DND-41 (cell line): ENCODE results near the gene PSMC6.

Experiments
- ATAC-seq: fragments of 200-7000 bp; cut with Tn5 transposase; 3 replicates; pipeline ENCODE4 v1.9.1; 2021; ENCODE audit warnings: low read depth; ENCODE audit not compliant: insufficient read depth
- DNase-seq: peaks from one replicate; pipeline ENCODE4 v3.0.0-alpha.2; 2020
- H2AFZ ChIP-seq: 2 replicates; pipeline ENCODE4 v1.6.0; 2012; ENCODE audit warnings: low read depth, low read length
- H3K27ac ChIP-seq: 2 replicates; pipeline ENCODE4 v1.5.1; 2012; ENCODE audit warnings: low read length, inconsistent platforms
- H3K27me3 ChIP-seq: fragments of 200-600 bp; sonication (generic); 2 replicates; pipeline ENCODE4 v1.6.0; 2012; ENCODE audit warnings: low read length, mild to moderate bottlenecking, inconsistent platforms; ENCODE audit not compliant: insufficient read depth, poor library complexity
- H3K36me3 ChIP-seq: 2 replicates; pipeline ENCODE4 v1.5.1; 2012; ENCODE audit warnings: low read length, inconsistent platforms; ENCODE audit not compliant: insufficient read depth
- H3K4me1 ChIP-seq: 2 replicates; pipeline ENCODE4 v1.5.1; 2012; ENCODE audit warnings: mild to moderate bottlenecking, low read length; ENCODE audit not compliant: insufficient read depth
- H3K4me2 ChIP-seq: 2 replicates; pipeline ENCODE4 v1.6.0; 2012; ENCODE audit warnings: mild to moderate bottlenecking, moderate library complexity, low read length, inconsistent platforms; ENCODE audit not compliant: insufficient read depth
- H3K4me3 ChIP-seq, 2 experiments: fragments of 200-600 bp in 1 of 2; shearing (Covaris generic) in 1 of 2; 2 replicates each; pipeline ENCODE4 v1.5.1; 2012 to 2016; ENCODE audit warnings: inconsistent platforms in 2 of 2, low read length in 2 of 2, mild to moderate bottlenecking in 2 of 2, low read depth in 1 of 2, moderate library complexity in 1 of 2
- H3K79me2 ChIP-seq: 2 replicates; pipeline ENCODE4 v1.6.0; 2012; ENCODE audit warnings: low read length, inconsistent platforms; ENCODE audit not compliant: insufficient read depth
- H3K9ac ChIP-seq: 2 replicates; pipeline ENCODE4 v1.6.0; 2012; ENCODE audit warnings: low read depth, mild to moderate bottlenecking, inconsistent platforms, low read length, moderate library complexity
- H3K9me3 ChIP-seq: 2 replicates; pipeline ENCODE4 v1.5.1; 2012; ENCODE audit warnings: low read length, moderate library complexity, mild to moderate bottlenecking, inconsistent platforms; ENCODE audit not compliant: insufficient read depth, severe bottlenecking
- H4K20me1 ChIP-seq: 2 replicates; pipeline ENCODE4 v1.6.0; 2012; ENCODE audit warnings: low read length; ENCODE audit not compliant: insufficient read depth
- EZH2 ChIP-seq: IDR thresholded peaks from 3 replicates; pipeline ENCODE4 v1.6.1; 2012; ENCODE audit warnings: borderline replicate concordance, low read depth, mild to moderate bottlenecking, moderate library complexity, low read length, inconsistent platforms; ENCODE audit not compliant: severe bottlenecking
- TF ChIP-seq, protein P1 (sequence below): IDR thresholded peaks from 2 replicates; pipeline ENCODE4 v1.5.1; 2012; ENCODE audit warnings: borderline replicate concordance, low read length, moderate library complexity, mild to moderate bottlenecking; ENCODE audit not compliant: poor library complexity, severe bottlenecking; ENCODE audit errors: extremely low read depth

The PSMC6 gene

DNA sequence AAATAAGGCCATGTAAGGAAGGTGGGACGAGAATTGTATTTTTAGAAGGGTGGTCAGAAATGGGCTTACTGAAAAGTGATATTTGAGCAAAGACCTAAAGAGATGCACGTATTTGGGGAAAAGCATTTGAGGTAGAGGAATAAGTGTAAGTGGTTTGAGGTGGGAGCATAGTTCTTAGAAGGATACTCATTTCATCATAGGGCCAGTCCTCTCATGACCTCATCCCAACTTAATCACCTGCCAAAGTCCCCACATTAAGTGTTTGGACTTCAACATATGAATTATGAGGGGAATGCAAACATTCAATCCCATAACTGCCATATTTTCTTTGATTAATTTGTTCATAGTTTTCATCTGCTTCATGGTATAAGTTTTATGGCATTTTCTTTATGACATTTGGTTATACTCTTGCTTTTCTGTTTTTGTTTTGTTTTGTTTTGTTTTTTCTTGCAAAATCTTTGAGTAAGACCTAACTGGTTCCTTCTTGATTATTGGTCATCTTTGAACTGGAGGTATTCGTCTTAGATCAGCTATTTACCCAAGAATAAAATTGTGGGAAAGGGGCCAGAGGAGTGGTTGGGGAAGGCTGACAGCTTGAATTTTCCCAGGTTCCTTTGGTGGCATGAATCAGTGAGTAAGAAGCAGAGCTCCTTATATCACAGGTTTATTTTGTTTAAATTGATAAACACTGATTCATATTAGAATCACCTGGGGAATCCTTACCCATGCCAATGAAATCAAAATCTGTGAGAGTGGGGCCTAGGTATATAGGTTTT lies 60.2 kb downstream of the PSMC6 start:
- no peaks in the 10 kb centered on the region for H4K20me1 ChIP-seq
- DNase-seq, result no peak
- no peak overlapping the region for H3K4me3 ChIP-seq
- H3K4me2 ChIP-seq, result no peak overlapping the region
- 0 out of 2 replicates have a peak, but pooled peaks cover 2% of the 10 kb centered on the region for H3K79me2 ChIP-seq
- H3K27ac ChIP-seq, result no peak overlapping the region
- no peaks in the 10 kb centered on the region for H3K9me3 ChIP-seq
- H3K27me3 ChIP-seq, result no peaks in the 10 kb centered on the region
- no peak for ATAC-seq
- H2AFZ ChIP-seq, result no peak overlapping the region
- H3K9ac ChIP-seq, result no peak overlapping the region
- TF ChIP-seq, protein P1, sequence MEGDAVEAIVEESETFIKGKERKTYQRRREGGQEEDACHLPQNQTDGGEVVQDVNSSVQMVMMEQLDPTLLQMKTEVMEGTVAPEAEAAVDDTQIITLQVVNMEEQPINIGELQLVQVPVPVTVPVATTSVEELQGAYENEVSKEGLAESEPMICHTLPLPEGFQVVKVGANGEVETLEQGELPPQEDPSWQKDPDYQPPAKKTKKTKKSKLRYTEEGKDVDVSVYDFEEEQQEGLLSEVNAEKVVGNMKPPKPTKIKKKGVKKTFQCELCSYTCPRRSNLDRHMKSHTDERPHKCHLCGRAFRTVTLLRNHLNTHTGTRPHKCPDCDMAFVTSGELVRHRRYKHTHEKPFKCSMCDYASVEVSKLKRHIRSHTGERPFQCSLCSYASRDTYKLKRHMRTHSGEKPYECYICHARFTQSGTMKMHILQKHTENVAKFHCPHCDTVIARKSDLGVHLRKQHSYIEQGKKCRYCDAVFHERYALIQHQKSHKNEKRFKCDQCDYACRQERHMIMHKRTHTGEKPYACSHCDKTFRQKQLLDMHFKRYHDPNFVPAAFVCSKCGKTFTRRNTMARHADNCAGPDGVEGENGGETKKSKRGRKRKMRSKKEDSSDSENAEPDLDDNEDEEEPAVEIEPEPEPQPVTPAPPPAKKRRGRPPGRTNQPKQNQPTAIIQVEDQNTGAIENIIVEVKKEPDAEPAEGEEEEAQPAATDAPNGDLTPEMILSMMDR, result no peak
- TF ChIP-seq EZH2, result no peak
- H3K36me3 ChIP-seq, result peaks cover 57% of the 10 kb centered on the region
- no peaks in the 10 kb centered on the region for H3K4me1 ChIP-seq

DNA sequence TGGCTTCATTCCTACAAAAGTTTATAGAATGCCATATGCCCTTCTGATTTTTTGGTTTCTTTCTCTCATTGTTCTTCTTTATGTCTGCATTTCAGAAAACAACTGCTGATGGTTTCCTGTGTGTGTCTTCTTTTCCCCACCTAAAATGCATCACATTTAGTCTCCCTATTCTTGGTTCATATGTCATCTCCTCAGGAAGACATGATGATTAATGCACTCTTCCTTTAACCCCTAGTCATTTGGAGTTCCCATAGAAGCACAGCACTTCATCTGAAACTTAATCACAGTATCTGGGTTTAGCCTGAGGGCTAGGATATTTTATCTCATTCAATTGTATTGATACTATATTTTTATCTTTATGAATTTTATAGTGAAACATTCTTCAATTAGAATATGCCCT lies 62.9 kb downstream of the PSMC6 start:
- Histone ChIP-seq H3K9me3 (no peaks in the 10 kb centered on the region), H3K4me2 (no peak overlapping the region), H4K20me1 (no peaks in the 10 kb centered on the region), H3K27ac (no peak overlapping the region), H3K27me3 (no peaks in the 10 kb centered on the region), H2AFZ (no peak overlapping the region), H3K4me1 (no peaks in the 10 kb centered on the region), H3K4me3 (no peak overlapping the region), H3K36me3 (peaks cover 65% of the 10 kb centered on the region), H3K79me2 (0 out of 2 replicates have a peak, but pooled peaks cover 2% of the 10 kb centered on the region), H3K9ac (no peak overlapping the region)
- no peak for ATAC-seq
- TF ChIP-seq, protein P1, result no peak
- no peak for TF ChIP-seq EZH2
- DNase-seq, result no peak

DNA sequence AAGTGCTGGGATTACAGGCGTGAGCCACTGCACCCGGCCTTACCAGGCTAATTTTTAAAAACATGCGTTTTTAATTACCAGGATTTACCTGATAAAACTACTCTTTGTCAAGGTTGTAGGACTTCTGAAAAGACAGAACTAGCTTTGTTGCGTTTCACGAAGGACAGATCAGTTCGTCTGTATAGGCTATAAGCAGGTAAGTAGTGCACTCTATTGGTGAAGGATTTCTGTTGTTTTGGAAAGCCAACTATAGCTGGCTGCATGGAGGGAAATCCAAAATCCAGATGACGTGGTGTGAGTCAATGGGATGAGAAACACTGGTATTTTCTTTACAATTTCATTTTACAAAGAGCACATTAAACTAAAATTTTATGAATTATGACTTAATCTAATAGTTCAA lies 69.8 kb downstream of the PSMC6 start:
- DNase-seq, result no peak
- Histone ChIP-seq H3K9ac (no peak overlapping the region), H3K9me3 (no peaks in the 10 kb centered on the region), H3K4me2 (no peak overlapping the region), H3K79me2 (no peaks in the 10 kb centered on the region), H3K27ac (no peak overlapping the region), H3K4me3 (no peak overlapping the region), H2AFZ (no peak overlapping the region), H3K36me3 (peaks cover 78% of the 10 kb centered on the region), H3K27me3 (no peaks in the 10 kb centered on the region), H4K20me1 (no peaks in the 10 kb centered on the region; the same call in 1 of the 2 replicates), H3K4me1 (no peaks in the 10 kb centered on the region)
- TF ChIP-seq, protein P1, result peak; percentile 31
- TF ChIP-seq EZH2, result no peak
- no peak for ATAC-seq
